ENCODE data around the gene MAS1. TPM values are rescaled to one million over a fixed set of nuclear protein-coding genes. Genes with fewer than 3 reads are reported as not detected.

Gene MAS1
- total RNA-seq, 1 experiment from 2014 or later, result not detected

DNA sequence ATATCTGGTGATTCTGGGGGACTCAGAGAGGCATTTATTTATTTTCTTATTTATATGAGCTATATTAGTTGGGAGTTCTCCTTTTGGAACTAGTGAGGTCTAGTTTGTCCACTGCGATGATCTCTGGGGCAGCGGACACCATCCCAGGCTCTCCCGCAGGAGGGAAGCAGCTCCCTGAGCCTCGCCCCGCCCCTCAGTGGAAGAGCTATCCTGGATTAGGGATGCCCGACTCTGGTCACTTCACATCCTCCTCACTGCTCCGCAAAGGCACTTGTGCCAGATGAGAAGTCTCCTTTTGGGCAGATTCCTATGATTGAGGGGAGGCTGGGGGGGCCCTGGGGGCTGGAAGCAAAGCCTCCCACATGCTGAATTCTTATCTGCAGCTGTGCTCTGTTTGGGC lies 3.6 kb upstream of the MAS1 start:
- Mint-ChIP-seq H3K9me3 (ENCODE audit: unreplicated experiment) (no peaks in the 10 kb centered on the region), H3K27me3 (ENCODE audit: insufficient read depth, unreplicated experiment) (peaks cover 14% of the 10 kb centered on the region)
- CTCF ChIA-PET, result no interaction called here

GRCh38 chr6:159887761-159888160 lies 3.0 kb upstream of the MAS1 start:
- intact Hi-C loops (cut with micrococcal nuclease; ENCODE audit: unreplicated experiment), result no loop called here
- H3K27me3 Mint-ChIP-seq (ENCODE audit: insufficient read depth, unreplicated experiment), result peaks cover 14% of the 10 kb centered on the region
- TF ChIP-seq, protein P1, sequence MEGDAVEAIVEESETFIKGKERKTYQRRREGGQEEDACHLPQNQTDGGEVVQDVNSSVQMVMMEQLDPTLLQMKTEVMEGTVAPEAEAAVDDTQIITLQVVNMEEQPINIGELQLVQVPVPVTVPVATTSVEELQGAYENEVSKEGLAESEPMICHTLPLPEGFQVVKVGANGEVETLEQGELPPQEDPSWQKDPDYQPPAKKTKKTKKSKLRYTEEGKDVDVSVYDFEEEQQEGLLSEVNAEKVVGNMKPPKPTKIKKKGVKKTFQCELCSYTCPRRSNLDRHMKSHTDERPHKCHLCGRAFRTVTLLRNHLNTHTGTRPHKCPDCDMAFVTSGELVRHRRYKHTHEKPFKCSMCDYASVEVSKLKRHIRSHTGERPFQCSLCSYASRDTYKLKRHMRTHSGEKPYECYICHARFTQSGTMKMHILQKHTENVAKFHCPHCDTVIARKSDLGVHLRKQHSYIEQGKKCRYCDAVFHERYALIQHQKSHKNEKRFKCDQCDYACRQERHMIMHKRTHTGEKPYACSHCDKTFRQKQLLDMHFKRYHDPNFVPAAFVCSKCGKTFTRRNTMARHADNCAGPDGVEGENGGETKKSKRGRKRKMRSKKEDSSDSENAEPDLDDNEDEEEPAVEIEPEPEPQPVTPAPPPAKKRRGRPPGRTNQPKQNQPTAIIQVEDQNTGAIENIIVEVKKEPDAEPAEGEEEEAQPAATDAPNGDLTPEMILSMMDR (IDR thresholded peaks at IDR 0.05; ENCODE audit: insufficient read depth in 1 of 2, low read depth in 1 of 2, low read length in 1 of 2, severe bottlenecking in 1 of 2, unreplicated experiment in 1 of 2), result no peak
- no TSS peak for BruUV-seq (replicated peaks)
- no peaks in the 10 kb centered on the region for H3K36me3 Mint-ChIP-seq (ENCODE audit: insufficient read depth, unreplicated experiment)
- peak; percentile 42 to 57 for DNase-seq
- Histone ChIP-seq H3K9me3 (no peaks in the 10 kb centered on the region), H3K36me3 (ENCODE audit: control insufficient read depth, insufficient read depth, low read length) (no peaks in the 10 kb centered on the region), H3K4me1 (peaks cover 9% of the 10 kb centered on the region; the same call in 1 of the 2 replicates), H3K4me3 (ENCODE audit: low read depth, low read length) (no peak overlapping the region), H3K27me3 (replicated peaks; ENCODE audit: control insufficient read depth, insufficient read depth, low read length) (no peaks in the 10 kb centered on the region)
- H3K9me3 Mint-ChIP-seq (ENCODE audit: unreplicated experiment), result no peaks in the 10 kb centered on the region
- H3K4me3 Mint-ChIP-seq (ENCODE audit: unreplicated experiment), result peak overlapping the region; percentile 12
- POLR2A ChIA-PET, result no interaction called here
- CTCF ChIA-PET, result no interaction called here
- peaks cover 11% of the 10 kb centered on the region for H3K4me1 Mint-ChIP-seq (ENCODE audit: low read depth, unreplicated experiment)
- H3K27ac Mint-ChIP-seq (ENCODE audit: unreplicated experiment), result peak overlapping the region; percentile 40

More for the DNA sequence above, 3.6 kb upstream of the MAS1 start:
- no peaks in the 10 kb centered on the region for H3K36me3 ChIP-seq (ENCODE audit: control insufficient read depth, insufficient read depth, low read length)
- no peak overlapping the region for H3K4me3 ChIP-seq (ENCODE audit: low read depth, low read length)
- POLR2A ChIA-PET, result no interaction called here
- no peaks in the 10 kb centered on the region for H3K27me3 ChIP-seq (replicated peaks; ENCODE audit: control insufficient read depth, insufficient read depth, low read length)
- H3K4me3 Mint-ChIP-seq (ENCODE audit: unreplicated experiment), result no peak overlapping the region
- peaks cover 11% of the 10 kb centered on the region for H3K4me1 Mint-ChIP-seq (ENCODE audit: low read depth, unreplicated experiment)
- BruUV-seq (replicated peaks), result no TSS peak
- intact Hi-C loops (cut with micrococcal nuclease; ENCODE audit: unreplicated experiment), result no loop called here
- H3K4me1 ChIP-seq, result peaks cover 9% of the 10 kb centered on the region; the same call in 1 of the 2 replicates
- no peak for DNase-seq
- no peaks in the 10 kb centered on the region for H3K36me3 Mint-ChIP-seq (ENCODE audit: insufficient read depth, unreplicated experiment)
- H3K9me3 ChIP-seq, result no peaks in the 10 kb centered on the region
- TF ChIP-seq, protein P1 (IDR thresholded peaks at IDR 0.05; ENCODE audit: insufficient read depth in 1 of 2, low read depth in 1 of 2, low read length in 1 of 2, severe bottlenecking in 1 of 2, unreplicated experiment in 1 of 2), result no peak
- no peak overlapping the region for H3K27ac Mint-ChIP-seq (ENCODE audit: unreplicated experiment)

DNA sequence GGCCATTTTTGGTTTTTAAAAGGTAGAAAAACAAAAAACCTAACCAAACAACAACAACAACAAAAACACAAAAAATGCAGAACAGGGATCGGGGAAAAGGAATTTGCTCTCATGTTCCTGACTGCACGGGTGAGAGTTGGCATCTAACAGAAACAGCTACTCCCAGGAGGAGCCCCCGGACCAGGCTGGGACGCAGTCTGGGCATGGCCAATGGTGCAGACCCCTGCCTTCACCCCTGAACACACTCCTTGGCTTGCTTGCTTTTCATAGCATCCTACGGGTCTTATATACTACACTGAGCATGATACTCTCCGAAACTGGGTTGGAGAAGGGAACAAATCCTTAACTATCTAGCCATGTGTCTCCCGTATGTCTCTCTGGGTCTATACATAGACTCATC lies 587 bp upstream of the MAS1 start:
- CTCF ChIA-PET, result no interaction called here
- H3K4me3 Mint-ChIP-seq (ENCODE audit: unreplicated experiment), result no peak overlapping the region

More for the DNA sequence above, 587 bp upstream of the MAS1 start:
- Mint-ChIP-seq H3K4me1 (ENCODE audit: low read depth, unreplicated experiment) (peaks cover 11% of the 10 kb centered on the region), H3K9me3 (ENCODE audit: unreplicated experiment) (no peaks in the 10 kb centered on the region), H3K27me3 (ENCODE audit: insufficient read depth, unreplicated experiment) (peaks cover 21% of the 10 kb centered on the region), H3K27ac (ENCODE audit: unreplicated experiment) (no peak overlapping the region), H3K36me3 (ENCODE audit: insufficient read depth, unreplicated experiment) (no peaks in the 10 kb centered on the region)
- intact Hi-C loops (cut with micrococcal nuclease; ENCODE audit: unreplicated experiment), result no loop called here
- BruUV-seq (replicated peaks), result no TSS peak
- no peak for DNase-seq
- TF ChIP-seq, protein P1 (IDR thresholded peaks at IDR 0.05; ENCODE audit: insufficient read depth in 1 of 2, low read depth in 1 of 2, low read length in 1 of 2, severe bottlenecking in 1 of 2, unreplicated experiment in 1 of 2), result no peak
- no peak overlapping the region for H3K4me3 ChIP-seq (ENCODE audit: low read depth, low read length)
- POLR2A ChIA-PET, result no interaction called here
- no peaks in the 10 kb centered on the region for H3K36me3 ChIP-seq (ENCODE audit: control insufficient read depth, insufficient read depth, low read length)
- H3K27me3 ChIP-seq (replicated peaks; ENCODE audit: control insufficient read depth, insufficient read depth, low read length), result no peaks in the 10 kb centered on the region
- H3K4me1 ChIP-seq, result peaks cover 9% of the 10 kb centered on the region; the same call in 1 of the 2 replicates
- no peaks in the 10 kb centered on the region for H3K9me3 ChIP-seq
